Loucy (cell line): ENCODE results near the gene DBF4B.
"Not testable (repeated sequence)": the region's sequence is repeated elsewhere in the genome, so short reads cannot be mapped to it uniquely, and the experiment has no call there.

ENCODE experiments used
- CTCF ChIP-seq: fragments of 200-600 bp; sonication (generic); conservative IDR thresholded peaks from 2 replicates; pipeline ENCODE4 v1.5.1; 2014; ENCODE audit warnings: mild to moderate bottlenecking, antibody characterized with exemption, low read length
- EZH2phosphoT487 ChIP-seq: fragments of 200-600 bp; IDR thresholded peaks from 2 replicates; pipeline ENCODE4 v1.6.1; 2018; ENCODE audit warnings: antibody characterized with exemption, mild to moderate bottlenecking, moderate library complexity, borderline replicate concordance

- TF ChIP-seq EZH2phosphoT487, CTCF: not testable (repeated sequence)
Observed at GRCh38 chr17:44726121-44726520, 17.7 kb downstream of the DBF4B start.
